Stimulated activated CD4-positive, alpha-beta T cell treated with anti-CD3 and anti-CD28 coated beads, Interleukin-2, amount 100 ng/mL, for 24 hours (primary cell): Measurements from ENCODE around the gene BEND3.
A peak's percentile ranks its signal among the peaks of the same experiment; 100 is the strongest.
"Not testable (repeated sequence)": the region's sequence is repeated elsewhere in the genome, so short reads cannot be mapped to it uniquely, and the experiment has no call there.

Experiments
- DNase-seq, 2 donors: peaks; one replicate each; pipeline ENCODE4 v3.0.0-alpha.2; 2020

Gene BEND3

GRCh38 chr6:107120404-107120803 is 5.1 kb upstream of the BEND3 start:
- no peak for DNase-seq

- DNase-seq, result no peak
Measured at GRCh38 chr6:107118976-107119375, 3.7 kb upstream of the BEND3 start.

DNA sequence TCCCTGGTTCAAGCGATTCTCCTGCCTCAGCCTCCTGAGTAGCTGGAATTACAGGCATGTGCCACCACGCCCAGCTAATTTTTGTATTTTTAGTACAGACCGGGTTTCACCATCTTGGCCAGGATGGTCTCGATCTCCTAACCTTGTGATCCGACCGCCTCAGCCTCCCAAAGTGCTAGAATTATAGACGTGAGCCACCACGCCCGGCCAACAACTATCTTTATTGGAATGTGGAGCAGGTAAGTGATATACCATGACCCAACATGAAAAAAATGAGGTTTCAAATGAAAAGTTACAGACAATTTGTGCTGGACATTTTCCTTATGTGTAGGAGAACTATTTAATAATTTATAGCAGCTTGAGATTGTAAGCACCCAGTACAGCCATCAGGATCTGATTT is 3.2 kb upstream of the BEND3 start:
- DNase-seq, result not testable (repeated sequence)

DNA sequence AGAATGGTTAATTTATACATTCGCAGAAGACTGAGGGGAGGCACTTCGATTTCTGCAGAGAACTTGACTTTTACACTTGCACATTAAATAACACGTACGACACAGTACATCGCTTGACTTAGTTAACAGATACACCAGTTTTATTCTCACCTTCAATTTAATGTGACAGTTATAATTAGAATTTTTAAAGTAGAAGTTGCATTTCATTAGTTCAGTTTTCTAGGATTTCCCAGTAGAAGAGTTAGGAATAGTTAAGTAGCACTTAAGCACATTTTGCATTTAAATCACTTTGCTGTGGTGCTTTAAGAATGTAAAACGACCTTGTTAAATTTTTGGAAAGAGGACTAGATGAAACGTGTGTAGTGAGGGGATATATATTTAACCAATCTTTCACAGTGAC is 1.6 kb upstream of the BEND3 start:
- no peak for DNase-seq

DNA sequence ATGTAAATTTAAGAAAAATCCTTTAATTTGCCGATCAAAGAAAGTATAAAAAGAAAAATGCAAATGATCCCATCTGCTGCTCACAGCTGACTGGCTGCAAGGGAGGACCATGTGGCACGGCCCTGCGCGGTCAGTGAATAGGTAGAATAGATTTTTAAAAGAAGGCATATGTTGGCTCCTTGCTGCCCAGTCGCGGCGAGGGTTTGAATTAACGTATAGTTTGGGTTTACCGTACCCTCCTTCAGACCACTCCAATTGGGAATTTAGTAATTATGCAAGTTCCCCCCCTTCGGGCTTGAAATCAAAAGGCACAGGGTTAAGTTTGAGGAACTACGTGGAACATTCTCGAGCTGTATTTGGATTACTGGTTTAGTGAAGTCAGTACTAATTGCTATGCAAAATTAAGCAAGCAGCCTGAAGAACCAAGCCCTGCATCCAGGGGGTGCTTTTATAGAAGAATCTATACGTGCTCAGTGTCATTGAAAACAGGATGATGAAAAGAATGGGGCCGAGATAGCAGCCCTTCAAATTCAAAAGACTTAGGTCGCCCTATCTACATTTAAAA is 1.1 kb upstream of the BEND3 start:
- DNase-seq, result peak; percentile 18 to 23

GRCh38 chr6:107115695-107116327 is 496 bp upstream of the BEND3 start:
- peak; percentile 40 to 51 for DNase-seq

- DNase-seq, result peak; percentile 73 to 80
Measured at GRCh38 chr6:107114213-107114925, 946 bp downstream of the BEND3 start.

GRCh38 chr6:107110200-107110599 is 5.1 kb downstream of the BEND3 start:
- DNase-seq, result no peak

GRCh38 chr6:107108201-107108890 is 7.0 kb downstream of the BEND3 start:
- no peak for DNase-seq

DNA sequence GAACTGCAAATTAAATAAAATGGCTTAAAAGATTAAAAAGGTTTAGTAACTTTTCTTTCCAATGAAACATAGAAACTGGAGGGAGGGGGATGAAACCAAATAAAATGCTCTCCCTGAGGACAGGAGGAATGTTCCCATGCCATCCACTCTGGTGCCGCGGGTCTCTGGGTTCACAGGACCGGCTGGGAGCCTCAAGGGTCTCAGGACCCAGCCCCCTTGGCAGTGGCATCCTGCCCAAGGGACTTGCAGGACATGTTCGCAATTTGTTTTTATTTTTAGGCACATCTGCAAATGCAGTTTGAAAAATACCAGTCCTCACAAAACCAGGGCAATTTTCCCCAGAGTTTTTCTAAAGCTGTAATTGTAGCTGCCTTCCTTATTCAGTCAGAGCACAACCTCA is 7.5 kb downstream of the BEND3 start:
- DNase-seq, result no peak

- DNase-seq, result no peak
Measured at GRCh38 chr6:107106165-107106564, 9.2 kb downstream of the BEND3 start.

GRCh38 chr6:107105511-107106116 is 9.7 kb downstream of the BEND3 start:
- no peak for DNase-seq

GRCh38 chr6:107103082-107103481 is 12.2 kb downstream of the BEND3 start:
- no peak for DNase-seq

GRCh38 chr6:107102414-107102805 is 12.9 kb downstream of the BEND3 start:
- DNase-seq, result no peak

GRCh38 chr6:107101686-107102413 is 13.5 kb downstream of the BEND3 start:
- DNase-seq, result no peak

DNA sequence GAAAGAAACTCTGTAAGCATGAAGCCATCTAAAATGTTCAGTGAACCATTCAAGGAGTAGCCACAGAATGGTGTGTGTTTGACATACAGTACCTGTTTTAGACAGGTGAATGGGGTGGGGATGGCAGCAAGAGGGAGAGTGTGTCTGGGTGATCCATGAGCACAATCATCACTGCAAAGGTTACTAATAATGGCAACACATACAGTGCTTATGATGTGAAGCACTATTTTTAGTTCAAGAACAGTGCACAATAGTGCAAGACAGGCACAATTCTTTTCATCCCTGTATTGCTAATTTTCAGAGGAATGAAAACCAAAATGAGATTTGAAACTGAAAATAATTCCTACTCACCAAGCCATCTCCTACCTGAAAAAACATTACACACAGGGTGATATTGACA is 14.1 kb downstream of the BEND3 start:
- no peak for DNase-seq

- no peak for DNase-seq
Measured at GRCh38 chr6:107098436-107099307, 16.6 kb downstream of the BEND3 start.

- not testable (repeated sequence) for DNase-seq
Measured at GRCh38 chr6:107084459-107084858, 30.9 kb downstream of the BEND3 start.

- DNase-seq, result no peak
Measured at GRCh38 chr6:107083921-107084320, 31.4 kb downstream of the BEND3 start.

DNA sequence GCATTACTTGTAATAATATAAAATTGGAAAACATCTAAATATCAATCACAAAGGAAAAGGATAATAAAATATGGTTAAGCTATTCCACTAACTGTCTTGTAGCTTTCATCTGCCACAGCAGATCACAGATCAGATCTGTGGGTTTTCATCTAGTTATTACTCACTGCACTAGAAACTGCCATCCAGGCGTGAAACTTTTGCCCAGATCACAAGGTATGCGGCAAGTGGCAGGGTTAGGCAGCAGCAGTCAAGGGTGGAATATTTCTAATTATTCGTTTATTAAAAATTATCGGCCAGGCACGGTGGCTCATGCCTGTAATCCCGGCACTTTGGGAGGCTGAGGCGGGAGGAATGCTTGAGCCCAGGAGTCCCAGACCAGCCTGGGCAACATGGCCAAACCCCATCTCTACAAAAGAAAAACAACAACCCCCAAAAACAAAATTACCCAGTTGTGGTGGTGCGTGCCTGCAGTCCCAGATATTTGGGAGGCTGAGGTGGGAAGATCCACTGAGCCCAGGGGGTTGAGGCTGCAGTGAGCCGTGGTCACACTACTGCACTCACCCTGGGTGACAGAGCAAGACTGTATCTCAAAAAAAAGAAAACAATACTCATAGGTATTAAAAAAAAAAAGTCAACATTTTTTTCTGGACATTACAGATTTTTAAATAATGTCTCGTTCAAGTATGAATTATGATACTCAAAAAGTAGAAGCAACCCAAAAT is 32.1 kb downstream of the BEND3 start:
- no peak for DNase-seq

DNA sequence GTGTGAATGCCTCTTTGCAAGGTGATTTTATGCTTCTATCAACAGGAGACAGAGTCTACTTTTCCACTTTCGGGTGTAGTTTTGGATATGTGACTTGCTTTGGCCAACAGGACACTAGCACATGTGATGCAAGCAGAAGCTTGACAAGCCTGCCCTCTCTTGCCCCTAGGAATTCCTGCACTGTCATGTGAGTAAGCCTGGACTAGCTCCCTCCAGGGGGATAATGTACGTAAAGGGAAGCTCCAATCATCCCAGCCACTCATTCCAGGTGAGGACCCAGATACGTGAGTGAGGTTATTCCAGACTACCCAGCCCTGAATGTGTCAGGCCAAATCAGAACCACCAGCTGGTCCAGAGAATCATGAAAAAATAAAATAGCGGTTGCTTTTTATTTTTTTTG is 33.3 kb downstream of the BEND3 start:
- DNase-seq, result no peak
